SK-N-SH (cell line): ENCODE data around the gene AXIN1. TPM values are rescaled to one million over a fixed set of nuclear protein-coding genes. Genes with fewer than 3 reads are reported as not detected.

ENCODE experiments used
- CTCF ChIA-PET: fragments of 300-600, 350-600 bp; formaldehyde crosslinking; extraction: SDS; loops from one replicate; lab custom pipeline; 2021; lab: Yijun Ruan, JAX
- POLR2A ChIA-PET: fragments of 350-600 bp; sonication (Branson Sonifier 250); formaldehyde crosslinking; extraction: SDS; loops from one replicate; lab custom pipeline; 2020; ENCODE audit warnings: antibody characterized with exemption, inconsistent platforms; lab: Yijun Ruan, JAX
- DNase-seq: peaks from one replicate; pipeline ENCODE4 v3.0.0; 2012
- H2AFZ ChIP-seq: fragments of 200-600 bp; sonication (generic); 2 replicates; pipeline ENCODE4 v1.8.1; 2016; ENCODE audit warnings: antibody characterized with exemption, mild to moderate bottlenecking, low read depth
- H3F3A ChIP-seq: fragments of 200-600 bp; sonication (generic); replicated peaks from 2 replicates; pipeline ENCODE3; 2016; ENCODE audit warnings: antibody characterized with exemption, mild to moderate bottlenecking; ENCODE audit not compliant: insufficient read depth
- H3K27ac ChIP-seq, 2 experiments: fragments of 200-500 bp in 1 of 2; fragments of 200-600 bp in 1 of 2; sonication (Bioruptor generic) in 1 of 2; sonication (generic), shearing (Covaris generic) in 1 of 2; 2 replicates each; pipeline versions ENCODE4 v1.5.1 to v1.6.1; 2014 to 2016; ENCODE audit warnings: low read depth in 2 of 2, inconsistent platforms in 1 of 2, low read length in 1 of 2, mild to moderate bottlenecking in 1 of 2, mixed read lengths in 1 of 2
- H3K27me3 ChIP-seq: fragments of 200-600 bp; sonication (generic), shearing (Covaris generic); 2 replicates; pipeline ENCODE4 v1.6.1; 2016; ENCODE audit warnings: mixed run types; ENCODE audit not compliant: insufficient read depth
- H3K36me3 ChIP-seq, 2 experiments: fragments of 200-500 bp in 1 of 2; fragments of 200-600 bp in 1 of 2; sonication (Bioruptor generic) in 1 of 2; sonication (generic) in 1 of 2; replicated peaks in 1 of 2; 2 replicates each; pipeline versions ENCODE3 to v1.5.1; 2014 to 2016; ENCODE audit warnings: low read length in 1 of 2, mild to moderate bottlenecking in 1 of 2; ENCODE audit not compliant: insufficient read depth in 2 of 2, control insufficient read depth in 1 of 2
- H3K4me1 ChIP-seq, 2 experiments: fragments of 200-500 bp in 1 of 2; fragments of 200-600 bp in 1 of 2; sonication (Bioruptor generic) in 1 of 2; sonication (generic), shearing (Covaris generic) in 1 of 2; 2 replicates each; pipeline versions ENCODE4 v1.5.1 to v1.6.1; 2014 to 2016; ENCODE audit warnings: low read depth in 1 of 2, low read length in 1 of 2, mixed run types in 1 of 2; ENCODE audit not compliant: insufficient read depth in 2 of 2, control insufficient read depth in 1 of 2
- H3K4me2 ChIP-seq: fragments of 200-600 bp; sonication (generic), shearing (Covaris generic); 2 replicates; pipeline ENCODE4 v1.6.1; 2017; ENCODE audit warnings: mixed run types
- H3K4me3 ChIP-seq, 2 experiments: fragments of 200-500 bp in 1 of 2; fragments of 200-600 bp in 1 of 2; sonication (Bioruptor generic) in 1 of 2; sonication (generic), shearing (Covaris generic) in 1 of 2; 2 replicates each; pipeline versions ENCODE4 v1.5.1 to v1.8.1; 2014 to 2016; ENCODE audit warnings: low read depth in 2 of 2, inconsistent platforms in 1 of 2, low read length in 1 of 2, mild to moderate bottlenecking in 1 of 2, mixed read lengths in 1 of 2, moderate library complexity in 1 of 2
- H3K79me2 ChIP-seq: fragments of 200-600 bp; sonication (generic); 2 replicates; pipeline ENCODE4 v1.8.1; 2017; ENCODE audit warnings: mild to moderate bottlenecking; ENCODE audit not compliant: insufficient read depth
- H3K9ac ChIP-seq: fragments of 200-600 bp; sonication (generic); 2 replicates; pipeline ENCODE4 v1.6.1; 2017; ENCODE audit warnings: mixed run types
- H3K9me2 ChIP-seq: fragments of 200-600 bp; sonication (generic); 2 replicates; pipeline ENCODE4 v1.6.1; 2017; ENCODE audit warnings: mixed run types
- H3K9me3 ChIP-seq: fragments of 200-600 bp; sonication (generic); 2 replicates; pipeline ENCODE4 v1.6.1; 2017; ENCODE audit warnings: mixed run types, mild to moderate bottlenecking, moderate library complexity
- H4K20me1 ChIP-seq: fragments of 200-600 bp; sonication (generic); 2 replicates; pipeline ENCODE4 v1.6.1; 2017; ENCODE audit warnings: mild to moderate bottlenecking, mixed run types; ENCODE audit not compliant: insufficient read depth
- CHD2 ChIP-seq: fragments of 150-350 bp; IDR thresholded peaks from 2 replicates; pipeline ENCODE4 v1.6.1; 2018; ENCODE audit warnings: low read length; ENCODE audit not compliant: partially characterized antibody
- CTCF ChIP-seq: fragments of 200-600 bp; sonication (generic); IDR thresholded peaks from 2 replicates; pipeline ENCODE4 v1.6.1; 2017; ENCODE audit warnings: antibody characterized with exemption, mild to moderate bottlenecking, moderate library complexity
- EP300 ChIP-seq, 2 experiments: IDR thresholded peaks; 2 replicates each; pipeline versions ENCODE4 v1.4.0 to v1.6.1; 2012; ENCODE audit warnings: borderline replicate concordance in 1 of 2, low read depth in 1 of 2, low read length in 1 of 2
- EZH2phosphoT487 ChIP-seq: fragments of 200-600 bp; sonication (generic); IDR thresholded peaks from 2 replicates; pipeline ENCODE4 v1.6.1; 2017; ENCODE audit warnings: low read depth, mixed run types, mild to moderate bottlenecking, antibody characterized with exemption, moderate library complexity, borderline replicate concordance
- GABPA ChIP-seq: IDR thresholded peaks from 2 replicates; pipeline ENCODE4 v1.4.0; 2012; ENCODE audit warnings: low read depth, mild to moderate bottlenecking
- GATA2 ChIP-seq: sonication (generic); formaldehyde crosslinking; IDR thresholded peaks from 2 replicates; pipeline ENCODE4 v1.5.0; 2020; ENCODE audit warnings: mild to moderate bottlenecking, missing genetic modification reagents
- JUND ChIP-seq: IDR thresholded peaks from 2 replicates; pipeline ENCODE4 v1.4.0; 2012
- NRF1 ChIP-seq: IDR thresholded peaks from 2 replicates; pipeline ENCODE4 v1.6.1; 2012; ENCODE audit warnings: low read depth, mild to moderate bottlenecking, low read length
- POLR2AphosphoS5 ChIP-seq: IDR thresholded peaks from 2 replicates; pipeline ENCODE4 v1.6.1; 2012; ENCODE audit warnings: low read depth, low read length
- RAD21 ChIP-seq: IDR thresholded peaks from 2 replicates; pipeline ENCODE4 v1.6.1; 2012; ENCODE audit warnings: mild to moderate bottlenecking, low read length
- RFX5 ChIP-seq: IDR thresholded peaks from 2 replicates; pipeline ENCODE4 v1.6.1; 2012; ENCODE audit warnings: mild to moderate bottlenecking, improper control_type of control experiment, low read length
- SIN3A ChIP-seq: IDR thresholded peaks from 2 replicates; pipeline ENCODE4 v1.6.1; 2012; ENCODE audit warnings: low read depth, mild to moderate bottlenecking, low read length, moderate library complexity, borderline replicate concordance
- SMC3 ChIP-seq: IDR thresholded peaks from 2 replicates; pipeline ENCODE4 v1.6.1; 2012; ENCODE audit warnings: low read depth, low read length, improper control_type of control experiment
- TAF1 ChIP-seq: IDR thresholded peaks from 2 replicates; pipeline ENCODE4 v1.6.1; 2012; ENCODE audit warnings: low read depth, mild to moderate bottlenecking, low read length, moderate library complexity, borderline replicate concordance
- TCF12 ChIP-seq: IDR thresholded peaks from 2 replicates; pipeline ENCODE4 v1.4.0; 2012
- USF1 ChIP-seq: IDR thresholded peaks from 2 replicates; pipeline ENCODE4 v1.4.0; 2012; ENCODE audit warnings: low read depth, borderline replicate concordance
- YY1 ChIP-seq: IDR thresholded peaks from 2 replicates; pipeline ENCODE4 v1.4.0; 2012; ENCODE audit warnings: low read depth, mild to moderate bottlenecking
- WGBS: methylation state at CpG from one replicate; pipeline ENCODE4 v1.1.6; 2017; ENCODE audit warnings: low lambda C conversion rate; 5-methylcytosine and 5-hydroxymethylcytosine counted together
- polyA plus RNA-seq, 3 experiments: library from polyadenylated mRNA; depleted of rRNA; stranded (reverse); fragments of >200 nt; gene quantifications; 2 replicates each; pipeline ENCODE4 v1.2.3, GENCODE V29; 2012
- TF ChIP-seq, protein P1 (sequence below): IDR thresholded peaks from 2 replicates; pipeline ENCODE4 v1.4.0; 2012; ENCODE audit warnings: low read depth
- TF ChIP-seq, protein P2 (sequence below): fragments of 150-350 bp; IDR thresholded peaks from 2 replicates; pipeline ENCODE4 v1.6.1; 2017; ENCODE audit warnings: antibody characterized with exemption, low read length, low read depth, borderline replicate concordance
- TF ChIP-seq, protein P3 (sequence below): IDR thresholded peaks from 2 replicates; pipeline ENCODE4; 2012

Gene AXIN1
- polyA plus RNA-seq, 1 of the 3 experiments (the other 2 are of a cell fraction) = 19.9 TPM

DNA sequence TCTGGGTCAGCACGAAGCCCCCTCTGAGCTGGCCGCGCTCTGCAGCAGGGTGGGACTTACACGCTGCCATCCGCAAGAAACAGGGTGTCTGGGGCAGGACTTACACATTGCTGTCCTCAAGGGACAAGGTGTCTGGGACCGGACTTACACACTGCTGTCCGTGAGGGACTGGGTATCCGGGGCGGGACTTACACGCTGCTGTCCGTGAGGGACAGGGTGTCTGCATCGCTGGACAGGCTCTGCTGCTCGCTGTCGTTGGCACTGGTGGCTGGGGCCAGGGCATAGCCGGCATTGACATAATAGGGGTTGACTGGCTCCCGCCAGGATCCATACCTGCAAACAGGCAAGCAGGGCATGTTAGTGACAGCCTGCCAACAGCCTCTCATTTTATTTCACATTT, 38.2 kb downstream of the AXIN1 start:
- Histone ChIP-seq H3K4me3 (no peak overlapping the region), H3K27me3 (no peaks in the 10 kb centered on the region), H3K27ac (no peak overlapping the region; a peak in 1 of 4 replicates), H2AFZ (no peak overlapping the region), H3K4me1 (peaks cover 0 to 21% of the 10 kb centered on the region in 2 experiments; a peak in 1 of 4 replicates), H3K4me2 (no peak overlapping the region), H3F3A (no peaks in the 10 kb centered on the region), H3K36me3 (peaks cover 0 to 33% of the 10 kb centered on the region in 2 experiments), H3K79me2 (peaks cover 39% of the 10 kb centered on the region), H3K9me2 (no peaks in the 10 kb centered on the region), H3K9ac (no peak overlapping the region), H4K20me1 (peaks cover 36% of the 10 kb centered on the region), H3K9me3 (no peaks in the 10 kb centered on the region)
- POLR2A ChIA-PET = no interaction called here
- DNase-seq = no peak
- no peak for TF ChIP-seq RAD21
- TF ChIP-seq TCF12 = no peak
- TF ChIP-seq, protein P1, sequence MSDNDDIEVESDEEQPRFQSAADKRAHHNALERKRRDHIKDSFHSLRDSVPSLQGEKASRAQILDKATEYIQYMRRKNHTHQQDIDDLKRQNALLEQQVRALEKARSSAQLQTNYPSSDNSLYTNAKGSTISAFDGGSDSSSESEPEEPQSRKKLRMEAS = no peak
- no peak for TF ChIP-seq CHD2
- TF ChIP-seq TAF1 = no peak
- no peak for TF ChIP-seq GATA2 (CRISPR knock-in tag)
- TF ChIP-seq RFX5 = no peak
- TF ChIP-seq USF1 = no peak
- TF ChIP-seq, protein P2, sequence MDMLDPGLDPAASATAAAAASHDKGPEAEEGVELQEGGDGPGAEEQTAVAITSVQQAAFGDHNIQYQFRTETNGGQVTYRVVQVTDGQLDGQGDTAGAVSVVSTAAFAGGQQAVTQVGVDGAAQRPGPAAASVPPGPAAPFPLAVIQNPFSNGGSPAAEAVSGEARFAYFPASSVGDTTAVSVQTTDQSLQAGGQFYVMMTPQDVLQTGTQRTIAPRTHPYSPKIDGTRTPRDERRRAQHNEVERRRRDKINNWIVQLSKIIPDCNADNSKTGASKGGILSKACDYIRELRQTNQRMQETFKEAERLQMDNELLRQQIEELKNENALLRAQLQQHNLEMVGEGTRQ = no peak
- no peak for TF ChIP-seq POLR2AphosphoS5
- 89% methylated on average over 16 of the region's 16 CpGs for WGBS
- CTCF ChIA-PET = interaction anchor here (0.8 to 1.3 kb wide), 2 partner anchors 8 to 12 kb away, joined by 3 to 5 read pairs; no protein-coding TSS in a partner anchor

DNA sequence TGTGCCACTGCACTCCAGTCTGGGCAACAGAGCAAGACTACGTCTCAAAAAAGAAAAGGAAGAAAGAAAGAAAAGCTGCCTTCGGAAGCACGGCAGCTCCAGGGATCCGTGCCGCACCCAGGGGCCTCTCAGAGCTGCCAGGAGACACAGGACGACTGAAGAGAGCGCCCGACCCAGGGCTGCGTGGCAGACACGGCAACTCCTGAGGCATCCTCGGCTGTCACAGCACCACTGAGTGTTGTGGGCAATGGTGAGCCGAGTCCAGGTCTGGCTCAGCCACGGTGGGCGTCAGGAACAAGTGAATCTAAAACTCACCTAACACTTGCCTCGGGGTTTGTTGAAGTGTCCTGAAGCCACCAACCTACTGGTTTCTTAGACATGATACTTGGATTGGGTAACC, 40.8 kb downstream of the AXIN1 start:
- Histone ChIP-seq H3K79me2 (peaks cover 16% of the 10 kb centered on the region), H3K4me2 (no peak overlapping the region), H3K36me3 (peaks cover 0 to 40% of the 10 kb centered on the region in 2 experiments), H4K20me1 (peaks cover 10% of the 10 kb centered on the region), H3K9me3 (no peaks in the 10 kb centered on the region), H3K9me2 (no peaks in the 10 kb centered on the region), H3K4me1 (peaks cover 0 to 10% of the 10 kb centered on the region in 2 experiments; a peak in 1 of 4 replicates), H3F3A (no peaks in the 10 kb centered on the region), H3K9ac (no peak overlapping the region), H2AFZ (no peak overlapping the region), H3K27ac (no peak overlapping the region), H3K27me3 (no peaks in the 10 kb centered on the region), H3K4me3 (no peak overlapping the region)
- 94% methylated on average over 15 of the region's 15 CpGs for WGBS
- no peak for DNase-seq
- ChIA-PET POLR2A (no interaction called here), CTCF (interaction anchor here (1.0 kb wide), 1 partner anchor 131 kb away, joined by 4 read pairs; the partner anchor contains the start of gene HBQ1)
- TF ChIP-seq, protein P1 = no peak
- no peak for TF ChIP-seq TAF1
- TF ChIP-seq, protein P3, sequence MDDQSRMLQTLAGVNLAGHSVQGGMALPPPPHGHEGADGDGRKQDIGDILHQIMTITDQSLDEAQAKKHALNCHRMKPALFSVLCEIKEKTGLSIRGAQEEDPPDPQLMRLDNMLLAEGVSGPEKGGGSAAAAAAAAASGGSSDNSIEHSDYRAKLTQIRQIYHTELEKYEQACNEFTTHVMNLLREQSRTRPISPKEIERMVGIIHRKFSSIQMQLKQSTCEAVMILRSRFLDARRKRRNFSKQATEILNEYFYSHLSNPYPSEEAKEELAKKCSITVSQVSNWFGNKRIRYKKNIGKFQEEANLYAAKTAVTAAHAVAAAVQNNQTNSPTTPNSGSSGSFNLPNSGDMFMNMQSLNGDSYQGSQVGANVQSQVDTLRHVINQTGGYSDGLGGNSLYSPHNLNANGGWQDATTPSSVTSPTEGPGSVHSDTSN = no peak
- no peak for TF ChIP-seq CTCF
- TF ChIP-seq EZH2phosphoT487 = no peak
- no peak for TF ChIP-seq JUND
- no peak for TF ChIP-seq TCF12
- no peak for TF ChIP-seq GABPA
- TF ChIP-seq NRF1 = no peak
- TF ChIP-seq CHD2 = no peak
- no peak for TF ChIP-seq YY1
- TF ChIP-seq POLR2AphosphoS5 = no peak
- TF ChIP-seq SMC3 = no peak
- no peak for TF ChIP-seq EP300 (IDR thresholded peaks at IDR 0.05; ENCODE audit: borderline replicate concordance in 1 of 2, low read depth in 1 of 2, low read length in 1 of 2)
- TF ChIP-seq, protein P2 = no peak
- no peak for TF ChIP-seq SIN3A
